Ammon's horn (tissue), 1 donor: ENCODE results near the gene STRIP1.
A peak's percentile ranks its signal among the peaks of the same experiment; 100 is the strongest.
"Not testable (repeated sequence)": the region's sequence is repeated elsewhere in the genome, so short reads cannot be mapped to it uniquely, and the experiment has no call there.

ENCODE experiments used
- DNase-seq: peaks from one replicate; pipeline ENCODE4 v3.0.0-alpha.2; 2016; ENCODE audit warnings: low spot score

STRIP1 gene

GRCh38 chr1:110011527-110012041, 22.8 kb upstream of the STRIP1 start:
- DNase-seq = peak; percentile 76

- DNase-seq = no peak
Measured at GRCh38 chr1:110012100-110012780, 22.2 kb upstream of the STRIP1 start.

- DNase-seq = no peak
Measured at GRCh38 chr1:110017792-110018191, 16.6 kb upstream of the STRIP1 start.

GRCh38 chr1:110018396-110018795, 16.0 kb upstream of the STRIP1 start:
- DNase-seq = no peak

GRCh38 chr1:110019770-110020169, 14.7 kb upstream of the STRIP1 start:
- no peak for DNase-seq

GRCh38 chr1:110021285-110021684, 13.1 kb upstream of the STRIP1 start:
- DNase-seq = no peak

- DNase-seq = no peak
Measured at GRCh38 chr1:110024613-110025012, 9.8 kb upstream of the STRIP1 start.

- not testable (repeated sequence) for DNase-seq
Measured at GRCh38 chr1:110030687-110031086, 3.7 kb upstream of the STRIP1 start.

GRCh38 chr1:110032327-110032726, 2.1 kb upstream of the STRIP1 start:
- DNase-seq = no peak

- no peak for DNase-seq
Measured at GRCh38 chr1:110033421-110033820, 1.0 kb upstream of the STRIP1 start.

- no peak for DNase-seq
Measured at GRCh38 chr1:110034040-110034450, 379 bp upstream of the STRIP1 start.

- DNase-seq = no peak
Measured at GRCh38 chr1:110035236-110035752, 870 bp downstream of the STRIP1 start.

GRCh38 chr1:110038271-110038670, 3.8 kb downstream of the STRIP1 start:
- no peak for DNase-seq

- DNase-seq = no peak
Measured at GRCh38 chr1:110039641-110040040, 5.2 kb downstream of the STRIP1 start.

GRCh38 chr1:110040548-110040947, 6.1 kb downstream of the STRIP1 start:
- peak; percentile 64 for DNase-seq

GRCh38 chr1:110043016-110043415, 8.6 kb downstream of the STRIP1 start:
- DNase-seq = no peak

- no peak for DNase-seq
Measured at GRCh38 chr1:110047463-110047862, 13.0 kb downstream of the STRIP1 start.

- DNase-seq = no peak
Measured at GRCh38 chr1:110048240-110048639, 13.8 kb downstream of the STRIP1 start.

- peak; percentile 71 for DNase-seq
Measured at GRCh38 chr1:110048923-110049601, 14.6 kb downstream of the STRIP1 start.

- DNase-seq = no peak
Measured at GRCh38 chr1:110049801-110050601, 15.6 kb downstream of the STRIP1 start.

GRCh38 chr1:110050602-110051261, 16.3 kb downstream of the STRIP1 start:
- no peak for DNase-seq

- no peak for DNase-seq
Measured at GRCh38 chr1:110051262-110051648, 16.8 kb downstream of the STRIP1 start.
